ENCODE measurements around the gene RPS15A.

DNA sequence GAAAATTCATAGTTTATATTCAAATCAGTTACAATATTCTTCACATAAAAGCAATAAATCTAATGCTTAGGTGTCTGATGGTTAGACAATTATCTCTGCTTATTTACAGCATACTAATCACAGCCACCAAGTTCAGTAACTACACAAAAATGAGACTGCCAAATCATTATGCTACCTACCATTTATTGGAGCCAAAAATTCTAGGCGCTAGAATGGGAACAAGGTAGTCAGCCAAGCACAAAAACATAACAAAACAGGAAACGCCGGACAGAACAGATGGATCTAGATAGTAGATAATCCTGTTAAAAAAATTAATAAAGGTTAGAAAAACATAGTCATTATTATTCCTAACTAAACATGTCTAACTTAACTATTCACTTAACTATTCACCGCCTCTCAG is 7.6 kb upstream of the RPS15A start:
- TF ChIP-seq POLR2AphosphoS5 (IDR thresholded peaks at IDR 0.05) (no peak), POLR2A (IDR thresholded peaks at IDR 0.05; ENCODE audit: low read depth) (no peak)
- TF ChIP-seq, protein P1, sequence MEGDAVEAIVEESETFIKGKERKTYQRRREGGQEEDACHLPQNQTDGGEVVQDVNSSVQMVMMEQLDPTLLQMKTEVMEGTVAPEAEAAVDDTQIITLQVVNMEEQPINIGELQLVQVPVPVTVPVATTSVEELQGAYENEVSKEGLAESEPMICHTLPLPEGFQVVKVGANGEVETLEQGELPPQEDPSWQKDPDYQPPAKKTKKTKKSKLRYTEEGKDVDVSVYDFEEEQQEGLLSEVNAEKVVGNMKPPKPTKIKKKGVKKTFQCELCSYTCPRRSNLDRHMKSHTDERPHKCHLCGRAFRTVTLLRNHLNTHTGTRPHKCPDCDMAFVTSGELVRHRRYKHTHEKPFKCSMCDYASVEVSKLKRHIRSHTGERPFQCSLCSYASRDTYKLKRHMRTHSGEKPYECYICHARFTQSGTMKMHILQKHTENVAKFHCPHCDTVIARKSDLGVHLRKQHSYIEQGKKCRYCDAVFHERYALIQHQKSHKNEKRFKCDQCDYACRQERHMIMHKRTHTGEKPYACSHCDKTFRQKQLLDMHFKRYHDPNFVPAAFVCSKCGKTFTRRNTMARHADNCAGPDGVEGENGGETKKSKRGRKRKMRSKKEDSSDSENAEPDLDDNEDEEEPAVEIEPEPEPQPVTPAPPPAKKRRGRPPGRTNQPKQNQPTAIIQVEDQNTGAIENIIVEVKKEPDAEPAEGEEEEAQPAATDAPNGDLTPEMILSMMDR (IDR thresholded peaks at IDR 0.05): no peak

All from esophagus muscularis mucosa (tissue), 3 donors.